PC-9 (cell line): ENCODE results near the gene DDOST. TPM values are rescaled to one million over a fixed set of nuclear protein-coding genes. Genes with fewer than 3 reads are reported as not detected.
A peak's percentile ranks its signal among the peaks of the same experiment; 100 is the strongest.

Experiments
- BruUV-seq: library from RNA; stranded (reverse); fragments of 400-500 nt; replicated peaks from 2 replicates; lab custom pipeline; 2021; lab: Mats Ljungman, UMichigan
- CTCF ChIA-PET: fragments of 300-600 bp; sonication (Branson Sonifier 250); formaldehyde crosslinking; loops from one replicate; lab custom pipeline; 2022; ENCODE audit warnings: antibody characterized with exemption; lab: Charles Lee
- POLR2A ChIA-PET: fragments of 300-600 bp; sonication (Branson Sonifier 250); formaldehyde crosslinking; loops from one replicate; lab custom pipeline; 2022; ENCODE audit warnings: antibody characterized with exemption; ENCODE audit not compliant: unreplicated experiment; lab: Charles Lee
- DNase-seq, 2 experiments: peaks; one replicate each; pipeline versions ENCODE4 v3.0.0 to v3.0.0-alpha.2; 2015 to 2022; ENCODE audit warnings: mixed read lengths in 1 of 2
- H2AFZ ChIP-seq: fragments of 200-600 bp; sonication (generic); 2 replicates; pipeline ENCODE4 v1.8.1; 2017; ENCODE audit warnings: antibody characterized with exemption
- H3F3A ChIP-seq: fragments of 200-600 bp; sonication (generic); 2 replicates; pipeline ENCODE4 v1.8.1; 2017; ENCODE audit warnings: antibody characterized with exemption, mild to moderate bottlenecking, low read depth; ENCODE audit not compliant: insufficient read depth
- H3K27ac ChIP-seq: fragments of 200-600 bp; sonication (generic); 2 replicates; pipeline ENCODE4 v1.6.1; 2016; ENCODE audit warnings: mixed run types
- H3K27me3 ChIP-seq: fragments of 200-600 bp; sonication (generic); 2 replicates; pipeline ENCODE4 v1.6.1; 2016; ENCODE audit warnings: low read depth, mixed run types; ENCODE audit not compliant: insufficient read depth
- H3K36me3 ChIP-seq: fragments of 200-600 bp; sonication (generic); 2 replicates; pipeline ENCODE4 v1.6.1; 2016; ENCODE audit warnings: low read depth, mixed run types
- H3K4me1 ChIP-seq: fragments of 200-600 bp; sonication (generic); replicated peaks from 2 replicates; pipeline ENCODE4 v1.6.1; 2016; ENCODE audit warnings: mixed run types; ENCODE audit not compliant: insufficient read depth
- H3K4me2 ChIP-seq: fragments of 200-600 bp; sonication (generic); 2 replicates; pipeline ENCODE4 v1.6.1; 2017; ENCODE audit warnings: mixed run types
- H3K4me3 ChIP-seq: fragments of 200-600 bp; sonication (generic); 2 replicates; pipeline ENCODE4 v1.6.1; 2016; ENCODE audit warnings: mixed run types
- H3K79me2 ChIP-seq: fragments of 200-600 bp; sonication (generic); 2 replicates; pipeline ENCODE4 v1.6.1; 2017; ENCODE audit warnings: low read depth, mixed run types
- H3K9me2 ChIP-seq: fragments of 200-600 bp; sonication (generic); 2 replicates; pipeline ENCODE4 v1.8.1; 2017; ENCODE audit warnings: mild to moderate bottlenecking; ENCODE audit not compliant: insufficient read depth
- H3K9me3 ChIP-seq: fragments of 200-600 bp; sonication (generic); 2 replicates; pipeline ENCODE4 v1.8.1; 2016; ENCODE audit warnings: low read depth; ENCODE audit not compliant: insufficient read depth
- H4K20me1 ChIP-seq: fragments of 200-600 bp; sonication (generic); 2 replicates; pipeline ENCODE4 v1.8.1; 2017; ENCODE audit not compliant: insufficient read depth
- EZH2 ChIP-seq: fragments of 200-600 bp; sonication (generic); IDR thresholded peaks from 2 replicates; pipeline ENCODE4 v1.8.0; 2017; ENCODE audit warnings: antibody characterized with exemption, low read depth
- intact Hi-C: fragments of 100-400 bp; cut with micrococcal nuclease; formaldehyde crosslinking; loops from one replicate; pipeline ENCODE4 v1.10.0; 2022; ENCODE audit not compliant: unreplicated experiment
- total RNA-seq: library from RNA; stranded (reverse); gene quantifications from 2 replicates; pipeline ENCODE4 v1.2.3, GENCODE V29; 2021
- TF ChIP-seq, protein P1 (sequence below): fragments of 200-600 bp; sonication (generic); conservative IDR thresholded peaks from 2 replicates; pipeline ENCODE4 v1.6.1; 2017; ENCODE audit warnings: mixed run types, antibody characterized with exemption, mild to moderate bottlenecking, moderate library complexity

The DDOST gene
- total RNA-seq, 1 experiment from 2014 or later: 251 TPM

DNA sequence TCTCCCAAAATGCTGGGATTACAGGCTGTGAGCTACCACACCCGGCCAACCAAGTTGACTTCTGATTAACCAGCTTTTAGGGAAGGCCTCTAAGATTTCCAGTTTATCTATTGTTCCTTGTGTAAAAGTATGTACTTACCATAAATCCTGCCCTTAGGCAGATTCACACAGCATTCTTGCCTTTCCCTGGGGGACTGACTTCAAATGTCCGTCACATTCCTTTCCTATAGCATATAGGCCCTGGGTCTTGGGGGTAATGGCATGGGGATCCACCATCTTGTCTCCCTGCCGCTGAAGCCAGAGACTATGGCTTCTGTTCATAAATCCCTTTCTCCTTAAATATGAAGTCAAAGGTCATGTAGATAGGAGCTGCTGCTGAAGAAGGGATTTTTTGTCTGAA lies 28.8 kb downstream of the DDOST start:
- intact Hi-C loops: loop anchor here (2.0 to 10.0 kb wide), 3 partner anchors 20 to 708 kb away; partner anchors contain the start of gene PLA2G2E
- no peak for TF ChIP-seq EZH2
- TF ChIP-seq, protein P1, sequence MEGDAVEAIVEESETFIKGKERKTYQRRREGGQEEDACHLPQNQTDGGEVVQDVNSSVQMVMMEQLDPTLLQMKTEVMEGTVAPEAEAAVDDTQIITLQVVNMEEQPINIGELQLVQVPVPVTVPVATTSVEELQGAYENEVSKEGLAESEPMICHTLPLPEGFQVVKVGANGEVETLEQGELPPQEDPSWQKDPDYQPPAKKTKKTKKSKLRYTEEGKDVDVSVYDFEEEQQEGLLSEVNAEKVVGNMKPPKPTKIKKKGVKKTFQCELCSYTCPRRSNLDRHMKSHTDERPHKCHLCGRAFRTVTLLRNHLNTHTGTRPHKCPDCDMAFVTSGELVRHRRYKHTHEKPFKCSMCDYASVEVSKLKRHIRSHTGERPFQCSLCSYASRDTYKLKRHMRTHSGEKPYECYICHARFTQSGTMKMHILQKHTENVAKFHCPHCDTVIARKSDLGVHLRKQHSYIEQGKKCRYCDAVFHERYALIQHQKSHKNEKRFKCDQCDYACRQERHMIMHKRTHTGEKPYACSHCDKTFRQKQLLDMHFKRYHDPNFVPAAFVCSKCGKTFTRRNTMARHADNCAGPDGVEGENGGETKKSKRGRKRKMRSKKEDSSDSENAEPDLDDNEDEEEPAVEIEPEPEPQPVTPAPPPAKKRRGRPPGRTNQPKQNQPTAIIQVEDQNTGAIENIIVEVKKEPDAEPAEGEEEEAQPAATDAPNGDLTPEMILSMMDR: no peak

DNA sequence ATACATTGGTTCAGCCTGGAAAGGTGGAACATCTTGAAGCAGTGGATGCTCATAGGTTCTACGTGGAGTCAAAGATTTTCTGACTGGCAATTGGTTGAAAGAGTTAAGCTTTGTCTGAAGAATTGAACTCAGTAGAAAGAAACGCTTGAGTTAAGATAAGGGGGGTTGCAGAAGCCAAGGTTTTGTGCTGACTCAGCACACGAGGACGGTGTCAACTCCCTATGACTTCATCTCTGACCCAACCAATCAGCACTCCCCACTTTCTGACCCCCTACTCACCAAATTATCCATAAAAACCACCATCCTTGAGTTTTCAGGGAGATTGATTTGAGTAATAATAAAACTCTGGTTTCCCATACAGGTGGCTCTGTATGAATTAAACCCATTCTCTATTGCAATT lies 30.4 kb downstream of the DDOST start:
- 0 out of 2 replicates have a peak, but pooled peaks cover 10% of the 10 kb centered on the region for H3F3A ChIP-seq
- CTCF ChIA-PET: no interaction called here
- intact Hi-C loops: loop anchor here (5.0 to 10.0 kb wide), 2 partner anchors 53 to 706 kb away; partner anchors contain the start of gene PLA2G2E
- no peak overlapping the region for H3K4me3 ChIP-seq
- H3K27ac ChIP-seq: no peak overlapping the region
- no peak overlapping the region for H2AFZ ChIP-seq
- BruUV-seq: no TSS peak
- no peaks in the 10 kb centered on the region for H3K9me2 ChIP-seq
- DNase-seq: no peak
- POLR2A ChIA-PET: no interaction called here
- no peaks in the 10 kb centered on the region for H3K27me3 ChIP-seq
- no peaks in the 10 kb centered on the region for H3K79me2 ChIP-seq
- no peaks in the 10 kb centered on the region for H4K20me1 ChIP-seq
- no peaks in the 10 kb centered on the region for H3K9me3 ChIP-seq
- H3K4me2 ChIP-seq: no peak overlapping the region
- peaks cover 19% of the 10 kb centered on the region for H3K4me1 ChIP-seq
- no peak for TF ChIP-seq EZH2
- TF ChIP-seq, protein P1: no peak
- H3K36me3 ChIP-seq: no peaks in the 10 kb centered on the region

More for the DNA sequence above, 28.8 kb downstream of the DDOST start:
- no TSS peak for BruUV-seq
- H3K79me2 ChIP-seq: no peaks in the 10 kb centered on the region
- POLR2A ChIA-PET: interaction anchor here (0.7 kb wide), 2 partner anchors 23 to 38 kb away, joined by 3 to 4 read pairs; no protein-coding TSS in a partner anchor
- H3K36me3 ChIP-seq: no peaks in the 10 kb centered on the region
- peaks cover 19% of the 10 kb centered on the region for H3K4me1 ChIP-seq
- H3F3A ChIP-seq: 0 out of 2 replicates have a peak, but pooled peaks cover 10% of the 10 kb centered on the region
- no peak overlapping the region for H3K27ac ChIP-seq
- no peaks in the 10 kb centered on the region for H4K20me1 ChIP-seq
- H3K27me3 ChIP-seq: no peaks in the 10 kb centered on the region
- H2AFZ ChIP-seq: no peak overlapping the region
- no peak for DNase-seq
- H3K9me3 ChIP-seq: no peaks in the 10 kb centered on the region
- H3K9me2 ChIP-seq: no peaks in the 10 kb centered on the region
- H3K4me2 ChIP-seq: peak overlapping the region; percentile 64; the same call in 1 of the 2 replicates
- H3K4me3 ChIP-seq: no peak overlapping the region
- CTCF ChIA-PET: interaction anchor here (0.6 to 1.7 kb wide), 3 partner anchors 14 to 100 kb away, joined by 3 to 11 read pairs (median 3); no protein-coding TSS in a partner anchor

DNA sequence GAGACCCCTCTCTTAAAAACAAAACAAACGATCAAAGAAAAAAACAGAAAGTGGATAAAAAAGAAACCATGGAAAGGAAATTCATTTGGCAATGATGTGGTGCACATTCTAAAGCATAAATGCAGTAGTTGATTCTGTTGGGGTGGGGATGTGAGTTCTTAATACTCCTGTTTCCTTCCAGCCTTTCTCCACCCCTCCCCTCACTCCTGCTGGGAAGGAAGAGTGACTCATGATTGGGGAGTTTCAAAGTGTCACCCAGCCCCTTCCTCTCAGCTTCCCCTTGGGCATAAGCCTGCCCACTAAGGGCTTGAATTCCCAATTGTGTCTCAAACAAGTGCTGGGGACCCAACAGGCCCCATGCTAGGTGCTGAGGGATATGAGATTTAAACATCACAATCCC lies 34.6 kb downstream of the DDOST start:
- Histone ChIP-seq H3K9me3 (no peaks in the 10 kb centered on the region), H3K9me2 (no peaks in the 10 kb centered on the region), H4K20me1 (no peaks in the 10 kb centered on the region), H3K27ac (no peak overlapping the region), H3K27me3 (no peaks in the 10 kb centered on the region), H3F3A (no peaks in the 10 kb centered on the region), H3K4me3 (no peak overlapping the region), H3K4me1 (no peaks in the 10 kb centered on the region), H3K36me3 (no peaks in the 10 kb centered on the region), H3K4me2 (no peak overlapping the region), H3K79me2 (no peaks in the 10 kb centered on the region), H2AFZ (no peak overlapping the region)
- CTCF ChIA-PET: no interaction called here
- intact Hi-C loops: no loop called here
- TF ChIP-seq, protein P1: no peak
- no peak for TF ChIP-seq EZH2
- no TSS peak for BruUV-seq
- POLR2A ChIA-PET: no interaction called here
- DNase-seq: no peak
